Thyroid gland (tissue), 4 donors: ENCODE data around the gene GTF2IRD2.
"Not testable (repeated sequence)": the region's sequence is repeated elsewhere in the genome, so short reads cannot be mapped to it uniquely, and the experiment has no call there.

Source experiments
- CTCF ChIP-seq, 6 experiments: fragments of 200-600 bp in 3 of 6; fragments of 450-650 bp in 3 of 6; sonication (generic) in 3 of 6; IDR thresholded peaks; one replicate each; pipeline ENCODE4 v1.5.1; 2016 to 2019; ENCODE audit warnings: antibody characterized with exemption in 6 of 6, mild to moderate bottlenecking in 2 of 6, inconsistent platforms in 1 of 6, moderate library complexity in 1 of 6
- POLR2A ChIP-seq, 2 donors: fragments of 450-650 bp; IDR thresholded peaks; one replicate each; pipeline ENCODE4 v1.6.1; 2017; ENCODE audit warnings: antibody characterized with exemption in 2 of 2, mild to moderate bottlenecking in 2 of 2, moderate library complexity in 1 of 2

- TF ChIP-seq CTCF, POLR2A (IDR thresholded peaks at IDR 0.05): not testable (repeated sequence)
These were observed 93.1 kb downstream of the GTF2IRD2 start for GRCh38 chr7:74758268-74758667.
